Loucy (cell line): ENCODE measurements around the gene PLA2G2E.

ENCODE experiments used
- EZH2phosphoT487 ChIP-seq: fragments of 200-600 bp; IDR thresholded peaks from 2 replicates; pipeline ENCODE4 v1.6.1; 2018; ENCODE audit warnings: antibody characterized with exemption, mild to moderate bottlenecking, moderate library complexity, borderline replicate concordance
- TF ChIP-seq, protein P1 (sequence below): fragments of 200-600 bp; sonication (generic); conservative IDR thresholded peaks from 2 replicates; pipeline ENCODE4 v1.5.1; 2014; ENCODE audit warnings: mild to moderate bottlenecking, antibody characterized with exemption, low read length

DNA sequence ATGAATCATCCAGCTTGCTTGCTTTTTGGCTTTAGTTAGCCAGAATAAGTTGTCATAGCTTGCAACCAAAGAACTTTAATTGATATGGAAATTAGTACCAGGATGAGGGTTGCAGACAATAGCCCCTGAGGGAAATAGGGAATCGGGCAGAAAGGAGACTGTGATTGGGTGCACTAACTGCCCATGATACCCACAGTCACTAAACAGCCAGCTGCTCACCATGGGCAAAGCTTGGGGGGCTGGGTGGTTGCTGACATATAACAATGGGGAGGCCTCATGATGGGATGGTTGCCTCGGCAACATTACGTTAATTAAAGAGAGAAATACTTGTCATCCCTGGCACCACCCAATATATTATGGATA, 17.8 kb upstream of the PLA2G2E start:
- TF ChIP-seq, protein P1, sequence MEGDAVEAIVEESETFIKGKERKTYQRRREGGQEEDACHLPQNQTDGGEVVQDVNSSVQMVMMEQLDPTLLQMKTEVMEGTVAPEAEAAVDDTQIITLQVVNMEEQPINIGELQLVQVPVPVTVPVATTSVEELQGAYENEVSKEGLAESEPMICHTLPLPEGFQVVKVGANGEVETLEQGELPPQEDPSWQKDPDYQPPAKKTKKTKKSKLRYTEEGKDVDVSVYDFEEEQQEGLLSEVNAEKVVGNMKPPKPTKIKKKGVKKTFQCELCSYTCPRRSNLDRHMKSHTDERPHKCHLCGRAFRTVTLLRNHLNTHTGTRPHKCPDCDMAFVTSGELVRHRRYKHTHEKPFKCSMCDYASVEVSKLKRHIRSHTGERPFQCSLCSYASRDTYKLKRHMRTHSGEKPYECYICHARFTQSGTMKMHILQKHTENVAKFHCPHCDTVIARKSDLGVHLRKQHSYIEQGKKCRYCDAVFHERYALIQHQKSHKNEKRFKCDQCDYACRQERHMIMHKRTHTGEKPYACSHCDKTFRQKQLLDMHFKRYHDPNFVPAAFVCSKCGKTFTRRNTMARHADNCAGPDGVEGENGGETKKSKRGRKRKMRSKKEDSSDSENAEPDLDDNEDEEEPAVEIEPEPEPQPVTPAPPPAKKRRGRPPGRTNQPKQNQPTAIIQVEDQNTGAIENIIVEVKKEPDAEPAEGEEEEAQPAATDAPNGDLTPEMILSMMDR = no peak
- no peak for TF ChIP-seq EZH2phosphoT487
